NCI-H2196 (cell line): Measurements from ENCODE around the gene ZNF3.
A peak's percentile ranks its signal among the peaks of the same experiment; 100 is the strongest.

Experiments
- DNase-seq: peaks from one replicate; lab custom pipeline; 2025; ENCODE audit not compliant: unreplicated experiment; lab: John Stamatoyannopoulos, UW

The ZNF3 gene

DNA sequence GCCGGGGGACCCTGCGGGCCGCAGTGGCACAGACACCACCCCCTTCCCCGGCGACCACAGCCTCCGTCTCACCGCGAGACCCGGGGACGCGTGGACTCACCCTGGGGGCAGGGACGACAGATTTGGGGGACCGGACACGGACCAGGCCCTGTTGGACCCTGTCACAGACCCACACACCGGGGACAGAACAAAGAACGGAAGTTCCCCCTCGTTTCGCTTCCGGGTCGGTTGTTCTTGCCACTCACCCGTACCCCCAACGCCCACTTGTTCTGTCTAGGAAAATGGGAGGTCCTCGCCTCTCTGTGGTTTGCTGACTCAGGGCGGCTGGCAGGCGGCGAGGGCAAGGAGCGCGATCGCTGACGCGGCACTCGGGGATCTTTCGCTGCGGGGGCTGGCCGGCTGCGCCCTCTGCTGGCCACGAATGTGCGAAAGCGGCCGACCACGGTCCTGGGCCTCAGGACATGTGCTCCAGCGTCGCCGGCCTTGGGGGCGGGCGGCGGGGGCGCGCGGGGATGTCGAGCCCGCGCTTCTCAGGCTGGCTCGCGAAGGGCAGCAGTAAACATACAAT, at the start of gene ZNF3:
TSS of gene ZNF3 (minus strand) at position 189 of the 568 bp plus-strand sequence. CDS start 4,366 bp downstream, outside the sequence.
- DNase-seq, result peak; percentile 98

DNA sequence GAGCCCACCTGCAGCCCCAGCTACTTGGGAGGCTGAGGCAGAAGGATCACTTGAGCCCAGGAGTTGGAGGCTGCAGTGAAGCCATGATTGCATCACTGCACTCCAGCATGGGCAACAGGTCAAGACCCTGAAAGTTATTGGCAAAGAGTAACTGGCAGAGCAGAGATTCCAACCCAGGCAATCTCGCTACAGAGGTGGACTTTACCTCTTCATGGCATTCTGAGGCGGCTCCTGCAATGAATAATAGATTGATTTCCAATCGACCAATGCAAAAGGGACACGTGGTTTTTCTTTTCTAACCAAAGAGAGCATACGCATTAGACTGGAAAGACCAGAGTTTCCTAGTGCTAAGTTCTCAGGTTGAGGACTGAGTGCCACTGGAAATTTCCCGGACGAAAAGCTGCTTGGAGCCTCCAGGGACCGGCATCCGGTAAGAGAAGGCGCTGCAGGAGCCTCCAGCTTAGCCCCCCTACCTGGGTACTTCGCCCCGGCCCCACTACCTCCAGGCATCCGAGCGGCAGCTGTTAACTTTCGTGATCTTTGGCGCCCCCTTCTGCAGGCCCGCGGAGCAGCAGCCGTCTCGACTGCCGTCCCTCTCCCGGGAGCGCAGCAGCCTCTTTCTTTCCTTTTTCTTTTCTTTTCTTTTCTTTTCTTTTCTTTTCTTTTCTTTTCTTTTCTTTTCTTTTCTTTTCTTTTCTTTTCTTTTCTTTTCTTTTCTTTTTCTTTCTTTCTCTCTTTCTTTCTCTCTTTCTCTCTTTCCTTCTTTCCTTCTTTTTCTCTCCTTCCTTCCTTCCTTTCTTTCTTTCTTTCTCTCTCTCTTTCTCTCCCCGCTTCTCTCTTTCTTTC, 49.3 kb upstream of the ZNF3 start:
- peak; percentile 85 for DNase-seq

DNA sequence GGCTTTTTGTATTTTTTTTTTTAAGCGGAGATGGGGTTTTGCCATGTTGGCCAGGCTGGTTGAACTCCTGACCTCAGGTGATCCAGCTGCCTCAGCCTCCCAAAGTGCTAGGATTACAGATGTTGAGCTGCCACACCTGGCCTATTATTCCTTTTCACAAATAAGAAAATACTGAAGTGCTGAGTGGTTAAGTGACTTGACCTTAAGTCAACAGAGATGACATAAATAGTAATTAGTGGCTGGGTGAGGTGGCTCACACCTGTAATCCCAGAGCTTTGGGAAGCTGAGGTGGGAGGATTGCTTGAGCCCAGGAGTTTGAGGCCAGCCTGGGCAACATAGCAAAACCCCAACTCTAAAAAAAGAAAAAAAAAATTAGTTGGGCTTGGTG, 48.7 kb upstream of the ZNF3 start:
- DNase-seq, result peak; percentile 60

DNA sequence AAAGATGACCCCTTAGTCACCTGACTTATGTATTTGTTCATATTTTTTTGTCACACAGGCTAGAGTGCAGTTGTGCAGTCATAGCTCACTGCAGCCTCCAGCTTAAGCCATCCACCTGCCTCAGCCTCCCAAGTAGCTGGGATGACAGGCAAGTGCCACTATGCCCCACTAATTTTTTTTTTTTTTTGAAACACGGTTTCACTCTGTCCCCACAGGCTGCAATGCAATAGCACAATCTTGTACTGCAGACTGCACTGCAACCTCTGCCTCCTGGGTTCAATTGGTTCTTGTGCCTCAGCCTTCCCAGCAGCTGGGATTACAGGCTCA, 47.1 kb upstream of the ZNF3 start:
- DNase-seq, result no peak

DNA sequence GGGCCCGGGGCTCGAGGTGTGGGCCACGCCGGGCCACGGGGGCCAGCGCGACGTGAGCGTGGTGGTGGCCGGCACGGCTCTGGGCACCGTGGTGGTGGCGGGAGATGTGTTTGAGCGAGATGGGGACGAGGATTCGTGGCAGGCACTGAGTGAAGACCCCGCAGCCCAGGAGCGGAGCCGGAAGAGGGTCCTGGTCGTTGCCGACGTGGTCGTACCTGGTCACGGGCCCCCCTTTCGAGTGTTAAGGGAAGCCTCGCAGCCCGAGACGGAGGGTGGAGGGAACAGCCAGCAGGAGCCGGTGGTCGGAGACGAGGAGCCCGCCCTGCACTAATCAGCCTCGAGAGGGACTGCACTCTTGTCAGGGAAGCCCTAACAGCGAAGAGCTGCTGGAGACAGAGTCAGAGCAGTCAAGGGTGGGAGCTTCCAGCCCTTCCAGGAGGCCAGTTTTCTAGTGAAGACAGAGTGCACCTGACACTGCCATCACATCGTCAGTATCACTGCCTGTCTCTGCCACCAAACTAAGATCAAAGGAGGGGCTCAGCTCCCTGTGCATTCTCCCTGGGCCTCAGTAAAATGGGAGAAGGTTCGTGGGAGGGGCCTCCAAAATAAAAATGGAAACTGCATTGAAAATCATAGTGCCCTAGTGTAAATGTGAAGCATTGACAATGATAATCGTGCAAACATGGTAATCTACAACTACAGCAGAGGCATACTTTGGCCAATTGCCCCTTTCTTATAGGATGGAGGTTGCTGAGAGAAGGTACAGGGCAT, 46.5 kb upstream of the ZNF3 start:
- peak; percentile 36 for DNase-seq

- DNase-seq, result peak; percentile 92
Measured at GRCh38 chr7:100126931-100127865, 45.7 kb upstream of the ZNF3 start, which contains the start of gene MBLAC1. MBLAC1 (plus strand) TSS chr7:100126967; CDS start chr7:100127396, 429 bp downstream.

GRCh38 chr7:100126239-100126930, 44.9 kb upstream of the ZNF3 start:
- DNase-seq, result peak; percentile 37

- no peak for DNase-seq
Measured at GRCh38 chr7:100124301-100125230, 43.0 kb upstream of the ZNF3 start.

GRCh38 chr7:100122568-100122967, 41.0 kb upstream of the ZNF3 start:
- peak; percentile 50 for DNase-seq

DNA sequence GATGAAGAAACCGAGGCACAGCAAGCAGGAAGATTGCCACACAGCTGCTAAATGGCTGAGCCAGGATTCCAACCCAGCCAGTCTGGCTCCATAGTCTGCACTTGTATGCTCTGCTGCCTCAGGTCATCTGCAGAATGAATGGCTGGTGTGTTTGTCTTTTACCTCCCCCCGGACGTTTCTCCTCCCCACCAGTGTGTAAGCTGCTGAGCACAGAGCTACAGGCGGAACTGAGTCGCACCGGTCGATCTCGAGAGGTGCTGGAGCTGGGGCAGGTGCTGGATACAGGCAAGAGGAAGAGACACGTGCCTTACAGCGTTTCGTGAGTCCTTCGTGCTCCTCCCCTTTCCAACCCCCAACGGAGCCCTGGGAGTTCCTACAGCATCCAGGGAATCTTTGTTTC, 40.5 kb upstream of the ZNF3 start:
- peak; percentile 97 for DNase-seq

GRCh38 chr7:100120733-100121036, 39.2 kb upstream of the ZNF3 start:
- DNase-seq, result no peak

DNA sequence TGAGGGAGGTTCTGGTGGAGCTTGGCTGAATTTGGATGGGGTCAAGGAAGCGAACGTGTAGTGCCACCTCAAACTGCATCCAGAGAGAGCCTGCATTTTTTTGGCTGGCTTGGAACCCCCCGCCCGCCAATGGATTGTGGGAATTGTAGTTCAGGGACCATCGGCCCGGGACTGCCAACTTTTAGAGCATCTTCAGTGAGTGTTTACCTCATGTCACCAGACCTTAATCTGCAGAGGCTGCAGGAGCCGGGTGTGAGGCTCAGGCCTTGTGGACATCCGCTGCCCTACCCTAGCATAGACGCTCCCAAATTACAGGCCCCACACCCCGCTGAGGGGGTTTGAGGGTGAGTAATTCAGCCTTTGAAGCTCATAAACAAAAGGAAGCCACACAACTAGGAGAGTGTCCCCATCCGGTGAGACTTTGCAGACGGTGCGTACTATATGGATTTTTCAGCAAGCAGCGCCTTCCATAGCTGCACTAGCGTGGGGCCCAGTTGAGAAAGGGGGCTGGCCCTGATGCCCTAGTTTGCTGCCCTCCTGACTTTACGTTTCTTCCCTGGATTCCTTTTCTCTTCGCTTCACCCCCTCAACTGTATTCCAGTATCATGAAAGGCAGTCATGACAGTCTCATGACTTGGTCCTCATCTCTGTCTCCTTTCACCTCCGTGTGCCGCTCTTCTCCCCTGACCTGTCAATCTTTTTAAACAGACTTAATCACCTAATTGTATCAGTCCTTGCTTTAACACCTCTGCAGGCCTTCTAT, 38.6 kb upstream of the ZNF3 start:
- DNase-seq, result peak; percentile 50

DNA sequence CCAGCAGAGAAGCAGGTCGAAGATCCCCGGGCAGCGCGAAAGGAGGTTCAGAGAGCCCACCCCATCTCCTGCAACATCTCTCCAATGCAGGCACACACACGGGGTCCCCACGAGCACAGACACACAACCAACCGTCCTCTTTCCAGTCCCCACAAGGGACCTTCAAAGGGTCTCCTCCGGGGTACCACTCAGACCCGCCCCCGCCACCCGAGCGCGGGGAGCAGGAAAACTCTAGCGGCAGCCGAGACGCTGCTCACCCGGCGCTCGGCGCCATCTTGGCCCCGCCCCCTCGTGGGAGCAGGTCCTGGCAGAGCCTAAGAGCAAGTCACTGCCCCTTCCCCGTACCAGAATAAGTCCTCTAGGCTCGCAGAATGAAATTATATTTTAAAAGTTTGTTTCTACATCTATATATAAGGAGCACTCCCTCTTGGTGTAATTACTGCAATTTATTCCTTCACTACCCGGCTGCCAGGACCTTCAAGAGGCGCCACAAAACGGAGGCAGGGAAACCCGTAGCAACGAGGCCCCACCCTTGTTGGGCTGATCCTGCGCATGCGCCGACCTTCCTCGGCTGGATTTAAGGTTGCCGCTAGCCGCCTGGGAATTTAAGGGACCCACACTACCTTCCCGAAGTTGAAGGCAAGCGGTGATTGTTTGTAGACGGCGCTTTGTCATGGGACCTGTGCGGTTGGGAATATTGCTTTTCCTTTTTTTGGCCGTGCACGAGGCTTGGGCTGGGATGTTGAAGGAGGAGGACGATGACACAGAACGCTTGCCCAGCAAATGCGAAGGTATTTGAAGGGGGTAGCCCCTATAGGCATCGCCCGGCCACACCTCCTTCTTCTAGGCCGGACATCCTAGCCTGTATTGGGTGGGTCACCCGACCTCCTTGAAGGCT, 37.8 kb upstream of the ZNF3 start, which contains the start of the genes CNPY4 and TAF6:
TSS of gene CNPY4 (plus strand) at position 563 of the 898 bp plus-strand sequence. CDS start at position 674, 111 bp downstream.
TSS of gene TAF6 (minus strand) at position 287 of the 898 bp plus-strand sequence. CDS start 5,149 bp downstream, outside the sequence.
- peak; percentile 96 for DNase-seq

DNA sequence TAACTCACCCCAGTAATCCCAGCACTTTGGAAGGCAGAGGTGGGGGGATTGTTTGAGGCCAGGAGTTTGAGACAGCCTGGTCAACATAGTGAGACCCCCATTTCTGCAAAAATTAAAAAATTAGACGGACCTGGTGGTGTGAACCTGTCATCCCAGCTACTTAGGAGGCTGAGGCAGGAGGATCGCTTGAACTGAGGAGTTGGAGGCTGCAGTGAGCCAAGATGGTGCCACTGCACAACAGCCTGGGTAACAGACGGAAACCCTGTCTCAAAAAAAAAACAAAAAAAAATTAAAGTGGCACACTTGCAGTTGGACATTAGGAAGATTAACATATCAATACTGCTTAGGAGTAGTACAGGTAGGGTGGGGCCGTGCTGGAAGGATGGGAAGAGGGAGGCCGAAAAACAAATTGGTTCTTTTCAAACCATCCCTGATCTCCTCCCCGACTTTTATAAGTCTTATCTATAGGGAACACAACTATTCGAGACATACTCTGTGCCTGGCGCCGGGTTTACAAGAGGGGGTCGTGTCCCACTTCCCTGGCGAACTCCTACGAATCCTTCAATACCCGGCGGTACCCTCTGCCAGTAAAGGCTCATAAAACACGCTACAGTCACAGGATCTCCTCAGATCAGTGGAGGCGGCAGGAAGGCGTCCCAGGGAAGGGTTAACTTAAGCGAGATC, 37.0 kb upstream of the ZNF3 start:
- DNase-seq, result no peak

GRCh38 chr7:100115026-100115425, 33.5 kb upstream of the ZNF3 start:
- no peak for DNase-seq

DNA sequence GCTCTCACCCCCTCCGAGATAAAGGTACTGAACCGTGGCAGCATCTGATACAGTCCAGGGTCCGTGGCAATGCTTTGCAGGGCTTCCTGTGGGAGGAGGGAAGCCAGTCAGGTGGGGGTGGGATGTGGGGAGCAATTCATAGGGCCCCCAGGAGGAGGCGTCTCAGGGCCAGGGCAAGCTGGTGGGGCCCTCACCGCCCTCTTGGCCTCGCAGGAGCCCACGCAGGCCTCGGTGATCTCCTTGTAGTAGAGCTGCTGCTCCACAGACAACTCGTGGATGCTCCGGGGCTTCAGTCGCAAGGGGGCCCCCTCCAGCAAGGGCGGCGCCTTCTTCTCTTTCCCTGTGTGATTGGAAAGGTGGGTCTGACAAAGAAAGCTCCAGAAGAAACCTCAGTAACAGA, 30.4 kb upstream of the ZNF3 start:
- no peak for DNase-seq

- DNase-seq, result no peak
Measured at GRCh38 chr7:100111156-100111555, 29.6 kb upstream of the ZNF3 start.
